NB4 (cell line): ENCODE data around the gene POLR2F.

Experiments
- POLR2A ChIP-seq: IDR thresholded peaks from 2 replicates; pipeline ENCODE4 v1.6.1; 2011; ENCODE audit warnings: mild to moderate bottlenecking; ENCODE audit not compliant: insufficient read length; ENCODE audit errors: extremely low read depth
- TF ChIP-seq, protein P1 (sequence below): IDR thresholded peaks from one replicate; pipeline ENCODE4 v1.5.1; 2012; ENCODE audit warnings: low read depth, low read length
- TF ChIP-seq, protein P2 (sequence below): IDR thresholded peaks from 2 replicates; pipeline ENCODE4 v1.6.1; 2011; ENCODE audit warnings: low read depth, low read length

DNA sequence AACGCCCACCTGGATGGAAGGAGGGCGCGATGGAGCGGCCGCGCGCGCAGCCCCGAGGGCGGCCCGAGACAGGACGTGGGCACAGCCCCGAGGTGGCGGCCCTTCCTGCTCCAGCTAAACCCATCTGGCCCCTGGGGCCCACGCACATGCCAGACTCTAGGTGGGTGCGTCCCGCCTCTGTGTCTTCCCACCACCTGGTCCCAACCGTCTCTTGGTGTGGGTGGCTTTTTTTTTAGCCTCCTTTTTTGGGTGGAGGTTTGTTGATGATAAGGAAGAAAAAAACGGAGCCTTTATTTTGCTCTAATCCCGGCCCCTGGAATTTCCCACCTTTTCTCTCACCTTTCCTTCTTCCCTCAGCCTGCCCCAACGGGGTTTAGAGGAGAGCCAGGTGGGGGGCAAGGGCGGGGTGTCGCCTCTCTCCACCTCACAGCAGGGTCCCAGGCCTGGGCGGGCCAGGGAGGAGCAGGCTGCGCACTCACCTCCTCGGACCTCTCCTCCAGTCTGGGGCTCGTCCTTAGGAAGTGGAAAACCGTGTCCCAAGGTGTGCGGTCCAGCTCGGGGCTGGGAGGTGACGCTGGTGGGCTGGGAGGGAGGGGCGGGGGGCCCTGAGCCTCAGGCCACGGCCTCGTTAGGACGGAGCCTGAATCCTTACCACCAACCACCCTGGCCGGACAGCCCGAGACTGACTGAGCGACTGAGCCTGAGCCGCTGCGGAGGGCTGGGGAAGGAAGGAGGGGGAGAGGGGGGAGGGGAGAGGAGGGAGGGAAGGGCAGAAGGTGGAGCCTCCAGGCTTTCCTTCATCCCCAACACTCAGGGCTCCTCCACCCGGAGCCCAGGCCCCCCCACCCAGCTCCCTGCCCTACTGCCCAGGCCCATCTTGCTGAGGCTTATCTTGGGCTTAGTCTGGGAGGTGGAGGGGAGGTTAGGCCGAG is 30.6 kb downstream of the POLR2F start, which contains the start of gene SOX10:
- TF ChIP-seq, protein P1, sequence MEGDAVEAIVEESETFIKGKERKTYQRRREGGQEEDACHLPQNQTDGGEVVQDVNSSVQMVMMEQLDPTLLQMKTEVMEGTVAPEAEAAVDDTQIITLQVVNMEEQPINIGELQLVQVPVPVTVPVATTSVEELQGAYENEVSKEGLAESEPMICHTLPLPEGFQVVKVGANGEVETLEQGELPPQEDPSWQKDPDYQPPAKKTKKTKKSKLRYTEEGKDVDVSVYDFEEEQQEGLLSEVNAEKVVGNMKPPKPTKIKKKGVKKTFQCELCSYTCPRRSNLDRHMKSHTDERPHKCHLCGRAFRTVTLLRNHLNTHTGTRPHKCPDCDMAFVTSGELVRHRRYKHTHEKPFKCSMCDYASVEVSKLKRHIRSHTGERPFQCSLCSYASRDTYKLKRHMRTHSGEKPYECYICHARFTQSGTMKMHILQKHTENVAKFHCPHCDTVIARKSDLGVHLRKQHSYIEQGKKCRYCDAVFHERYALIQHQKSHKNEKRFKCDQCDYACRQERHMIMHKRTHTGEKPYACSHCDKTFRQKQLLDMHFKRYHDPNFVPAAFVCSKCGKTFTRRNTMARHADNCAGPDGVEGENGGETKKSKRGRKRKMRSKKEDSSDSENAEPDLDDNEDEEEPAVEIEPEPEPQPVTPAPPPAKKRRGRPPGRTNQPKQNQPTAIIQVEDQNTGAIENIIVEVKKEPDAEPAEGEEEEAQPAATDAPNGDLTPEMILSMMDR = no peak
- TF ChIP-seq, protein P2, sequence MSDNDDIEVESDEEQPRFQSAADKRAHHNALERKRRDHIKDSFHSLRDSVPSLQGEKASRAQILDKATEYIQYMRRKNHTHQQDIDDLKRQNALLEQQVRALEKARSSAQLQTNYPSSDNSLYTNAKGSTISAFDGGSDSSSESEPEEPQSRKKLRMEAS = no peak
- no peak for TF ChIP-seq POLR2A
